GM12865 (cell line): Measurements from ENCODE around the gene ERN1.
A peak's percentile ranks its signal among the peaks of the same experiment; 100 is the strongest.

Experiments
- DNase-seq: peaks from one replicate; pipeline ENCODE4 v3.0.0; 2010; ENCODE audit warnings: low read depth
- H3K4me3 ChIP-seq: 2 replicates; pipeline ENCODE4 v1.5.1; 2011; ENCODE audit warnings: mild to moderate bottlenecking, low read depth, low read length, control low read depth
- TF ChIP-seq, protein P1 (sequence below): IDR thresholded peaks from 2 replicates; pipeline ENCODE4 v1.5.1; 2011; ENCODE audit warnings: low read length, control low read depth, low read depth, inconsistent platforms; ENCODE audit not compliant: insufficient read depth; ENCODE audit errors: missing control alignments

Gene ERN1

DNA sequence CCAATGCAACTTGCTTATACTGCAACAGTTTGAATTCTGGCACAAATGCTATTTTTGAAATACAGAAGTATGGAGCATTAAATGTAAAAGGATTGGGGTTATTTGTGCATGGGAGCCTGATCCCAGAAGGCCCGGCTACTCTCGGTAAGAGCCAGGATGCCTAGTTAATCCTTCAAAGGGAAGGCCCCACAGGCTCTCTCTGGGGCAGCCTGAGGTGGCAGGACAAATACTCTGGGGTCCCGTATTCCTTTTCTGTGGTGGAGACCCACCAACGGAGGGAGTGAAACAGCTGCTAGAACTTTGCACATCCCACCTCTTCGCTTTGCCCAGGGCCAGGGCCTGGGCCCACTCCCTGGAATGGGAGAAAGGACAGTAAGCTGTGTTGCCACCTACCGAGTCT lies 30.4 kb downstream of the ERN1 start:
- no peak for DNase-seq
- TF ChIP-seq, protein P1, sequence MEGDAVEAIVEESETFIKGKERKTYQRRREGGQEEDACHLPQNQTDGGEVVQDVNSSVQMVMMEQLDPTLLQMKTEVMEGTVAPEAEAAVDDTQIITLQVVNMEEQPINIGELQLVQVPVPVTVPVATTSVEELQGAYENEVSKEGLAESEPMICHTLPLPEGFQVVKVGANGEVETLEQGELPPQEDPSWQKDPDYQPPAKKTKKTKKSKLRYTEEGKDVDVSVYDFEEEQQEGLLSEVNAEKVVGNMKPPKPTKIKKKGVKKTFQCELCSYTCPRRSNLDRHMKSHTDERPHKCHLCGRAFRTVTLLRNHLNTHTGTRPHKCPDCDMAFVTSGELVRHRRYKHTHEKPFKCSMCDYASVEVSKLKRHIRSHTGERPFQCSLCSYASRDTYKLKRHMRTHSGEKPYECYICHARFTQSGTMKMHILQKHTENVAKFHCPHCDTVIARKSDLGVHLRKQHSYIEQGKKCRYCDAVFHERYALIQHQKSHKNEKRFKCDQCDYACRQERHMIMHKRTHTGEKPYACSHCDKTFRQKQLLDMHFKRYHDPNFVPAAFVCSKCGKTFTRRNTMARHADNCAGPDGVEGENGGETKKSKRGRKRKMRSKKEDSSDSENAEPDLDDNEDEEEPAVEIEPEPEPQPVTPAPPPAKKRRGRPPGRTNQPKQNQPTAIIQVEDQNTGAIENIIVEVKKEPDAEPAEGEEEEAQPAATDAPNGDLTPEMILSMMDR = no peak
- no peak overlapping the region for H3K4me3 ChIP-seq

DNA sequence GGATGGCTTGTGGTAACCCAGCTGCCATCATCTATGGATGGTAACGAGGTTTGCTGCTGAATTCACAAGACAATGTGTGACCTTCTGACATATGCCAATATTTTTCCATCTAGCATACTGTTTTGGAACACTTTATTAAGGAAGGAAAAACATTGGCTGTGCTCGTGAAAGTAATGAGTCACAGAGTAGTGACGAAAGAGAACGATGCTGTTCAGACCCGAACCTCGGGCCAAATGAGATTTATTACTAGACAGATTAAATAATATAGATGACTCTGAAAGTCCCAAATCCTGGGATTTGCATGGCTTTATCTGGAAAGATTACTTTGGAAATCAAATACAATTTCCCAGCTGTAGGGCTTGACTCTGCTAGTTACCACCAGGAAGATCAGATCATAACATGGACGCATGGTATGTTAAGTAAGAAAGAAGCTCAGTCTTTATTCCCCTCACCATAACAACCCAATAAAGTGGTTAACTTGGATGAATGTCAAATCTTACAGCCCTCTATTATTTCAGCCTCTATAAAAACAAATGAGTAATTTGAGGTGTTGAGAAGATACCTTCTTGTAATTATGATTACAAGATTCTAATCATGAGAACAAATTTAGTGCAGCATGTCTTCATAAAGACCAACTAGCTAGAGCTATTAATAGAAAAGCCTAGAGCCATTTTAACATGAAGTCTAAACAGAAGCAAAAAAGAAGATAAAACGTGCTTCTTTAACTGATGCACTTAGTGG lies 32.6 kb downstream of the ERN1 start:
- TF ChIP-seq, protein P1 = no peak
- no peak for DNase-seq
- H3K4me3 ChIP-seq = no peak overlapping the region

DNA sequence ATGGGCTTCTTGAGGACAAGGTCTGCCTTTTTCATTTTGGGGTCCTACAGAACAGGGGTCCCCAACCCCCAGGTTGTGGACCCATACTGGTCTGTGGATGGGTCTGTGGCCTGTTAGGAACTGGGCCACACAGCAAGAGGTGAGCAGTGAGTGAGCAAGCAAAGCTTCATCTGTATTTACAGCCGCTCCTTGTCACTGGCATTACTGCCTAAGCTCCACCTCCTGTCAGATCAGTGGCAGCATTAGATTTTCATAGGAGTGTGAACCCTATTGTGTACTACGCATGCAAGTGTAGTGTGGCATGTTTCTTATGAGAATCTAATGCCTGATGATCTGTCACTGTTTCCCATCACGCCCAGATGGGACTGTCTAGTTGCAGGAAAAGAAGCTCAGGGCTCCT lies 33.9 kb downstream of the ERN1 start:
- TF ChIP-seq, protein P1 = no peak
- DNase-seq = no peak
- no peak overlapping the region for H3K4me3 ChIP-seq

DNA sequence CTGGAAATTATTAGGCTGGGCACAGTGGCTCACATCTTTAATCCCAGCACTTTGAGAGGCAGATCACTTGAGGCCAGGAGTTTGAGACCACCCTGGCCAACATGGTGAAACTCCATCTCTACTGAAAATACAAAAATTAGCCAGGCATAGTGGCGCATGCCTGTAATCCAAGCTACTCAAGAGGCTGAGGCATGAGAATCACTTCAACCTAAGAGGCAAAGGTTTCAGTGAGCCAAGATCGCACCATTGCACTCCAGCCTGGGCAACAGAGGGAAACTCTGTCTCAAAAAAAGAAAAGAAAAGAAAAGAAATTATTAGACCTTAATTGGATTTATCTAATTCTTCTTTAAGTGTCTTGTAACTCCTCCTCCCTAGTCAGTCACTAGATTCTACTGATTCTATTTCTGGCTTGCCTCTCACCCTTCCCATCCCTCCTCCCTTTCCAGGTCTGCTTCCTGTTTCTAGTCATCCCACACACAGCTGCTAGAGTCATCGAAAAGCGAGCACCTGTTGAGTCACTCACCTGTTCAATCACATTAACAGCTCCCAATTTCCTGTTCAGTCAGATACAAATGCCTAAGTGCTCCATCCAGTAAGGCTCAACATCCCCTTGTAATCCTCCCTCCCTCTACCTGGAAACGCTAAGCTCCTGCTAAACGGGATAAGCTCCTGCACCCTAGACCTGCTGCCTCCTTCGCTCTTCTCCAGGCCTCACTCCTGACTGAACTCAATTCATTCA lies 34.6 kb downstream of the ERN1 start:
- TF ChIP-seq, protein P1 = no peak
- H3K4me3 ChIP-seq = no peak overlapping the region
- peak; percentile 34 for DNase-seq

DNA sequence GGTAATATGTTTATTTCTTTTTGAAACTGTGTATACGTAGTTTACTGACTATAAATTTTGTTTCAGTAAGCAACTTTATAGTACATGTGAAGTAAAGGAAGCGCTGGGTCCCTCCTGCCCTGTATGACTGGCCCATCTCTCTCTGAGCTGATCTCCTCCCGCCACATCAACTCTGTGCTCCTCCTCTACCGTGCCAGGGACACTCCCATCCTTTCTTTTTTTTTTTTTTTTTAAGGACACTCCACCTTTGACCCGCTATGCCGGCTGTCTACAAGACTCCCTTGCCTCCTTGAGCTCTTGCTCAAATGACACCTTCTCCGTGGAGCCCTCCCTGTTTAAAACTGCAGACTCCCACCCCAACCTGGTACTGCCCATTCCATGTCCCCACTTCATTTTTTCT lies 35.5 kb downstream of the ERN1 start:
- no peak overlapping the region for H3K4me3 ChIP-seq
- no peak for DNase-seq
- TF ChIP-seq, protein P1 = no peak

DNA sequence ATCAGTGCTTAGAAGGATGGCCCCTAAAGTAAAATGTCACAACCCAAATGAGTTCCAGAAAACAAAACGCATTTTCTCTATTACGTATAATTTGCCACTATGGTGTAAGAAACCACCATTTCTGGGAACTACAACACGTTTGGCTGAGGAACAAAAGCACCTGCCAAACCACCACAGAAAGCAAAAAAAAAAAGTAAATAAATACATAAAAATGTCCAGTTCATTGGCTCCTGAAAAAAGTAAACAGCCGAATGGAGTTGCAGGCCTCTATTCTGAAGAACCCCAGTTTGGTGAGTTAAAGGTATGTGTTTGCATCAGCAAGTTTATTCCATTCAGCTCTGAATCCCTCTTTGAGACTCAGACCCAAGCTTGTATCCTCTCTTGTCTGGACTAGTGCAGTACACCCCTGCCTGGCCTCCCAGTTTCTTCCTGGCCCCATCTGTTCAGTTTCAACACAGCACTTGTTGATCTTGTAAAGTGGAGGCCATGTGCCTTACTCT lies 36.9 kb downstream of the ERN1 start:
- no peak overlapping the region for H3K4me3 ChIP-seq
- peak; percentile 20 for DNase-seq
- TF ChIP-seq, protein P1 = no peak

DNA sequence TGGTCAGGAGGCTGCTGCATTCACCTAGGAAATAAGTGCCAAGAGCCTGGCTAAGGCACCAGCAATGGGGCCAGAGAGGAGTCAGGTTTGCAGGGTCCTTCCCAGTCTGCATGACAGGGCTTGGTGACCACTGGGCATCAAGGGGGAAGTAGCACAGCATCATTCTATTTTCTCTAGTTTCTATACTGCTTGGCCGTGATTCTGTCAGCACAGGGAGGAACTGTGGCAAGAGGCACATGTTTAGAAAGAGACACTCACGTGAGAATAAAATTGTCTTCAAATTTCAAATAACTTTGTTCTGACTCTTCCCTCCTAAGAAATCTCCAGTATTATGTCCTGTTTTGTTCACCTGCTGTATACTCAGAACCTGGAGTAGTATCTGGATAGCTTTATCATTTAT lies 37.8 kb downstream of the ERN1 start:
- peak; percentile 45 for DNase-seq
- H3K4me3 ChIP-seq = no peak overlapping the region
- TF ChIP-seq, protein P1 = no peak
